GM23338 (cell line): ENCODE measurements around the gene MLLT3. TPM values are rescaled to one million over a fixed set of nuclear protein-coding genes. Genes with fewer than 3 reads are reported as not detected.

Experiments used
- ATAC-seq: fragments of 200-7000 bp; cut with Tn5 transposase; 3 replicates; pipeline ENCODE4 v1.9.1; 2020
- DNase-seq: peaks from one replicate; pipeline ENCODE4 v3.0.0-alpha.2; 2015; ENCODE audit warnings: low spot score
- H2AFZ ChIP-seq: fragments of 200-600 bp; sonication (generic); 2 replicates; pipeline ENCODE4 v1.8.0; 2016; ENCODE audit warnings: antibody characterized with exemption, mild to moderate bottlenecking, moderate library complexity
- H3F3A ChIP-seq: fragments of 200-600 bp; sonication (generic); replicated peaks from 2 replicates; pipeline ENCODE4 v1.8.0; 2017; ENCODE audit warnings: antibody characterized with exemption, mixed run types, low read depth
- H3K27ac ChIP-seq: fragments of 200-600 bp; sonication (generic); 2 replicates; pipeline ENCODE4 v1.6.1; 2016; ENCODE audit warnings: low read depth
- H3K27me3 ChIP-seq: fragments of 200-600 bp; sonication (generic); 2 replicates; pipeline ENCODE4 v1.8.0; 2016; ENCODE audit warnings: mild to moderate bottlenecking, mixed run types, moderate library complexity; ENCODE audit not compliant: insufficient read depth
- H3K36me3 ChIP-seq: fragments of 200-600 bp; sonication (generic); 2 replicates; pipeline ENCODE4 v1.8.0; 2016; ENCODE audit warnings: mild to moderate bottlenecking; ENCODE audit not compliant: insufficient read depth
- H3K4me1 ChIP-seq: fragments of 200-600 bp; sonication (generic); 2 replicates; pipeline ENCODE4 v1.8.0; 2016; ENCODE audit warnings: mild to moderate bottlenecking, moderate library complexity; ENCODE audit not compliant: insufficient read depth
- H3K4me2 ChIP-seq: fragments of 200-600 bp; sonication (generic); 2 replicates; pipeline ENCODE4 v1.7.1; 2017; ENCODE audit warnings: mixed run types
- H3K4me3 ChIP-seq: fragments of 200-600 bp; sonication (generic); 2 replicates; pipeline ENCODE4 v1.6.1; 2016; ENCODE audit warnings: mixed run types
- H3K79me2 ChIP-seq: fragments of 200-600 bp; sonication (generic); replicated peaks from 2 replicates; pipeline ENCODE4 v1.8.0; 2017; ENCODE audit warnings: mild to moderate bottlenecking; ENCODE audit not compliant: insufficient read depth
- H3K9me2 ChIP-seq: fragments of 200-600 bp; sonication (generic); 2 replicates; pipeline ENCODE4 v1.8.0; 2017; ENCODE audit not compliant: insufficient read depth
- H4K20me1 ChIP-seq: fragments of 200-600 bp; sonication (generic); replicated peaks from 2 replicates; pipeline ENCODE4 v1.8.0; 2017; ENCODE audit warnings: mild to moderate bottlenecking; ENCODE audit not compliant: insufficient read depth
- H3K27ac Mint-ChIP-seq: 2 replicates; pipeline ENCODE4 v1.8.0; 2020; ENCODE audit warnings: inconsistent platforms, mild to moderate bottlenecking, moderate library complexity, mixed read lengths
- H3K27me3 Mint-ChIP-seq: 3 replicates; pipeline ENCODE4 v1.8.0; 2022; ENCODE audit warnings: low read depth, mild to moderate bottlenecking, moderate library complexity, mixed read lengths, inconsistent platforms; ENCODE audit not compliant: insufficient read depth, poor library complexity
- H3K36me3 Mint-ChIP-seq: 3 replicates; pipeline ENCODE4 v1.8.0; 2021; ENCODE audit warnings: low read depth, mild to moderate bottlenecking, inconsistent platforms, moderate library complexity, mixed read lengths
- H3K4me1 Mint-ChIP-seq: 3 replicates; pipeline ENCODE4 v1.8.0; 2020; ENCODE audit warnings: mild to moderate bottlenecking, inconsistent platforms, mixed read lengths
- H3K4me3 Mint-ChIP-seq: 3 replicates; pipeline ENCODE4 v1.8.0; 2021; ENCODE audit warnings: moderate library complexity, mild to moderate bottlenecking, inconsistent platforms, mixed read lengths
- H3K9me3 Mint-ChIP-seq: 3 replicates; pipeline ENCODE4 v1.8.0; 2020; ENCODE audit warnings: moderate library complexity, mild to moderate bottlenecking, inconsistent platforms, mixed read lengths
- CREB1 ChIP-seq: fragments of 250-450 bp; sonication (Bioruptor Pico); IDR thresholded peaks from 2 replicates; pipeline ENCODE4 v1.5.0; 2020; ENCODE audit warnings: low read depth, mild to moderate bottlenecking, moderate library complexity
- CTCF ChIP-seq, 2 experiments: fragments of 200-600 bp in 1 of 2; sonication (generic) in 1 of 2; conservative IDR thresholded peaks; 2 replicates each; pipeline versions ENCODE4 v1.5.1 to v1.6.1; 2016 to 2017; ENCODE audit warnings: antibody characterized with exemption in 2 of 2, low read depth in 2 of 2, mild to moderate bottlenecking in 2 of 2, moderate library complexity in 1 of 2
- EZH2 ChIP-seq: fragments of 200-600 bp; sonication (generic); IDR thresholded peaks from one replicate; pipeline ENCODE4 v1.8.0; 2017; ENCODE audit warnings: antibody characterized with exemption, mild to moderate bottlenecking, low read depth; ENCODE audit not compliant: unreplicated experiment
- EZH2phosphoT487 ChIP-seq: fragments of 200-600 bp; sonication (generic); IDR thresholded peaks from one replicate; pipeline ENCODE4 v1.8.1; 2018; ENCODE audit warnings: antibody characterized with exemption; ENCODE audit not compliant: unreplicated experiment
- NANOG ChIP-seq: IDR thresholded peaks from 2 replicates; pipeline ENCODE4 v1.6.1; 2016; ENCODE audit warnings: antibody characterized with exemption, borderline replicate concordance
- POLR2AphosphoS5 ChIP-seq: IDR thresholded peaks from 2 replicates; pipeline ENCODE4 v1.6.1; 2016; ENCODE audit warnings: antibody characterized with exemption, low read depth
- REST ChIP-seq: IDR thresholded peaks from one replicate; pipeline ENCODE4 v1.6.1; 2018; ENCODE audit warnings: antibody characterized with exemption; ENCODE audit not compliant: unreplicated experiment
- STAT1 ChIP-seq: IDR thresholded peaks from one replicate; pipeline ENCODE4 v1.6.1; 2016; ENCODE audit warnings: antibody characterized with exemption; ENCODE audit not compliant: unreplicated experiment
- ZNF114 ChIP-seq: fragments of 250-450 bp; sonication (Bioruptor Pico); IDR thresholded peaks from 2 replicates; pipeline ENCODE4 v1.5.0; 2020; ENCODE audit warnings: mild to moderate bottlenecking, moderate library complexity
- ZNF331 ChIP-seq: fragments of 250-450 bp; sonication (Bioruptor Pico); IDR thresholded peaks from 2 replicates; pipeline ENCODE4 v1.5.0; 2020; ENCODE audit warnings: low read depth, mild to moderate bottlenecking, moderate library complexity
- polyA plus RNA-seq: library from polyadenylated mRNA; unstranded; fragments of >200 nt; fragmentation: Nextera tagmentation; extraction: Ambion mirVana; gene quantifications from 2 replicates; pipeline ENCODE4 v1.2.1, GENCODE V29; 2016
- total RNA-seq: library from RNA; depleted of rRNA; stranded (reverse); fragments of >200 nt; shearing (Covaris generic); gene quantifications from 2 replicates; pipeline ENCODE4 v1.2.3, GENCODE V29; 2014

The MLLT3 gene
- total and polyA plus RNA-seq, 2 experiments from 2014 or later: 7.5 to 9.5 TPM

- TF ChIP-seq CREB1 (CRISPR knock-in tag): no peak
- no peak for TF ChIP-seq REST
- no peak for TF ChIP-seq EZH2phosphoT487
- TF ChIP-seq EZH2: no peak
- TF ChIP-seq POLR2AphosphoS5: no peak
- no peak for TF ChIP-seq NANOG
- TF ChIP-seq ZNF331: no peak
- no peak for TF ChIP-seq CTCF (conservative IDR thresholded peaks at IDR 0.05; ENCODE audit: low read depth in 2 of 2)
- TF ChIP-seq STAT1: no peak
- no peak for TF ChIP-seq ZNF114 (CRISPR knock-in tag)
These were observed 94.0 kb downstream of the MLLT3 start (continued) for GRCh38 chr9:20528253-20528652.

- H3K27me3 ChIP-seq: no peaks in the 10 kb centered on the region
- Mint-ChIP-seq H3K4me3 (no peak overlapping the region), H3K4me1 (peaks cover 12% of the 10 kb centered on the region), H3K27ac (no peak overlapping the region), H3K27me3 (peaks cover 4% of the 10 kb centered on the region), H3K36me3 (no peaks in the 10 kb centered on the region), H3K9me3 (no peaks in the 10 kb centered on the region)
- ATAC-seq (peak; percentile 23; the same call in 2 of the 3 replicates), DNase-seq (peak; percentile 52)
- H3K79me2 ChIP-seq: no peaks in the 10 kb centered on the region
- no peaks in the 10 kb centered on the region for H3K36me3 ChIP-seq
- H3K27ac ChIP-seq: no peak overlapping the region
- H3K4me3 ChIP-seq: no peak overlapping the region
- H2AFZ ChIP-seq: no peak overlapping the region
- no peaks in the 10 kb centered on the region for H3F3A ChIP-seq
- H3K4me1 ChIP-seq: no peaks in the 10 kb centered on the region
- H4K20me1 ChIP-seq: no peaks in the 10 kb centered on the region
- TF ChIP-seq REST (no peak), CTCF (conservative IDR thresholded peaks at IDR 0.05; ENCODE audit: low read depth in 2 of 2) (peak in 1 of 2 experiments; percentile 18; a peak in 1 of 4 replicates)
- H3K9me2 ChIP-seq: no peaks in the 10 kb centered on the region
- H3K4me2 ChIP-seq: no peak overlapping the region
These were observed 95.6 kb downstream of the MLLT3 start for GRCh38 chr9:20526500-20527319.
